Upper lobe of left lung (tissue), 6 donors: ENCODE measurements around the gene MYO1H. TPM values are rescaled to one million over a fixed set of nuclear protein-coding genes. Genes with fewer than 3 reads are reported as not detected.

Experiments used
- ATAC-seq, 2 donors: fragments of 200-7000 bp; cut with Tn5 transposase; one replicate each; pipeline ENCODE4 v1.9.1; 2022; ENCODE audit warnings: mild to moderate bottlenecking in 2 of 2, moderate library complexity in 2 of 2; ENCODE audit not compliant: low FRiP score in 2 of 2
- DNase-seq, 2 donors: peaks; one replicate each; pipeline ENCODE4 v3.0.0-alpha.2; 2019 to 2020
- H3K27ac ChIP-seq, 4 donors: fragments of 200-600 bp; sonication (generic); one replicate each; pipeline ENCODE4 v1.5.1; 2016 to 2019
- H3K27me3 ChIP-seq, 4 donors: fragments of 200-600 bp; sonication (generic); one replicate each; pipeline ENCODE4 v1.5.1; 2017 to 2019
- H3K36me3 ChIP-seq, 4 donors: fragments of 200-600 bp; sonication (generic); one replicate each; pipeline ENCODE4 v1.5.1; 2016 to 2019
- H3K4me1 ChIP-seq, 4 donors: fragments of 200-600 bp; sonication (generic); one replicate each; pipeline ENCODE4 v1.5.1; 2018 to 2019
- H3K4me3 ChIP-seq, 4 donors: fragments of 200-600 bp; sonication (generic); one replicate each; pipeline ENCODE4 v1.5.1; 2017 to 2019; ENCODE audit warnings: mild to moderate bottlenecking in 2 of 4, moderate library complexity in 1 of 4
- H3K9me3 ChIP-seq, 4 donors: fragments of 200-600 bp; sonication (generic); one replicate each; pipeline ENCODE4 v1.5.1; 2018 to 2019
- EP300 ChIP-seq, 4 donors: sonication (generic); formaldehyde crosslinking; IDR thresholded peaks; one replicate each; pipeline ENCODE4 v1.5.1; 2017; ENCODE audit warnings: antibody characterized with exemption in 4 of 4, control low read depth in 2 of 4
- POLR2A ChIP-seq, 4 donors: fragments of 450-650 bp; IDR thresholded peaks; one replicate each; pipeline ENCODE4 v1.5.1; 2016 to 2017; ENCODE audit warnings: antibody characterized with exemption in 4 of 4, mild to moderate bottlenecking in 2 of 4
- POLR2AphosphoS5 ChIP-seq, 2 donors: sonication (generic); formaldehyde crosslinking; IDR thresholded peaks; one replicate each; pipeline ENCODE4 v1.5.1; 2017; ENCODE audit warnings: antibody characterized with exemption in 2 of 2
- WGBS, 2 donors: methylation state at CpG; one replicate each; pipeline ENCODE4 v1.1.5; 2017 to 2018; 5-methylcytosine and 5-hydroxymethylcytosine counted together
- total RNA-seq, 6 donors: library from RNA; depleted of rRNA in 4 of 6; stranded (reverse); fragments of >200 nt in 4 of 6; gene quantifications; one replicate each; pipeline versions ENCODE4 v1.1.0 to v1.2.1, GENCODE V29; 2016 to 2021
- TF ChIP-seq, protein P1 (sequence below), 6 experiments: fragments of 450-650 bp in 4 of 6; fragments of 200-600 bp in 2 of 6; sonication (generic) in 2 of 6; IDR thresholded peaks; one replicate each; pipeline ENCODE4 v1.5.1; 2016 to 2019; ENCODE audit warnings: antibody characterized with exemption in 6 of 6
- donor health status: DM: no; HTN: no; CAD: no; lungs with moderate emphysema.
- donor health status: DM: no; HTN: yes; CAD: no; lungs with severe emphysema.

Gene MYO1H
- total RNA-seq, 6 donors from 2014 or later, result 0.17 to 0.51 (median 0.46) TPM; not detected in 3

DNA sequence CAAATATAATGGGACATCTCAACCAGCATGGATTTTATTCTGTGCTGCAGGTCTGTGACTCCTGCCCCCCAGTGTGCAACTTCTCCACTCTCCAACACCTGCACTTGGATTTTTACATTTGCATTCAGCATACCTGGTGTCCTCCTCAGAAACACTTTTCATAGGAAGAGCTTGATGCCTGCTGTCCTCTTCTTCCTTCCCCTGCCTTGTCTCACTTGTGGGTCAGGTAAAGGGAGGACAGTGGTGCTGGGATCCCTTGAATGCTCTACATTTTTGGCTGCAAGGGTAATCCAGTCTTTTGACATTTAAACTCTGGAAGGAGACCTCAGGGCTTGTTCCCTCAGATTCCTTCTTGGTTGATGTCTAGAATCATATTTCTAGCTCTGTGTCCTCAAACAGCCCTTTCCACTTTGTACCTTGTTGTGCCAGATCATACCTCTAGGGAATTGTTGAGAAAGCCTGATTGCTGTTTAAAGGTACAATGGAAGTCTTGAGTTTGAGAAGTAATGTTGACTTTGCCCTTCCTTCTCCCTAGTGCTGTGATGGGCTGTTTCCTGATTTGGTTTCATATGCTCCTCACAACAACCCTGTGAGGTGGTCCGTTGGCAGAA lies 142.4 kb downstream of the MYO1H start:
- Histone ChIP-seq H3K4me1 (no peaks in the 10 kb centered on the region), H3K9me3 (no peaks in the 10 kb centered on the region), H3K27me3 (no peaks in the 10 kb centered on the region), H3K4me3 (no peak overlapping the region), H3K36me3 (peaks cover 59 to 97% (median 80%) of the 10 kb centered on the region in 4 donors), H3K27ac (no peak overlapping the region)
- ATAC-seq (no peak), DNase-seq (no peak)
- 92 to 100% methylated on average over 1 of the region's 1 CpG for WGBS, 2 donors
- TF ChIP-seq, protein P1, sequence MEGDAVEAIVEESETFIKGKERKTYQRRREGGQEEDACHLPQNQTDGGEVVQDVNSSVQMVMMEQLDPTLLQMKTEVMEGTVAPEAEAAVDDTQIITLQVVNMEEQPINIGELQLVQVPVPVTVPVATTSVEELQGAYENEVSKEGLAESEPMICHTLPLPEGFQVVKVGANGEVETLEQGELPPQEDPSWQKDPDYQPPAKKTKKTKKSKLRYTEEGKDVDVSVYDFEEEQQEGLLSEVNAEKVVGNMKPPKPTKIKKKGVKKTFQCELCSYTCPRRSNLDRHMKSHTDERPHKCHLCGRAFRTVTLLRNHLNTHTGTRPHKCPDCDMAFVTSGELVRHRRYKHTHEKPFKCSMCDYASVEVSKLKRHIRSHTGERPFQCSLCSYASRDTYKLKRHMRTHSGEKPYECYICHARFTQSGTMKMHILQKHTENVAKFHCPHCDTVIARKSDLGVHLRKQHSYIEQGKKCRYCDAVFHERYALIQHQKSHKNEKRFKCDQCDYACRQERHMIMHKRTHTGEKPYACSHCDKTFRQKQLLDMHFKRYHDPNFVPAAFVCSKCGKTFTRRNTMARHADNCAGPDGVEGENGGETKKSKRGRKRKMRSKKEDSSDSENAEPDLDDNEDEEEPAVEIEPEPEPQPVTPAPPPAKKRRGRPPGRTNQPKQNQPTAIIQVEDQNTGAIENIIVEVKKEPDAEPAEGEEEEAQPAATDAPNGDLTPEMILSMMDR (IDR thresholded peaks at IDR 0.05), result no peak
- TF ChIP-seq POLR2A (IDR thresholded peaks at IDR 0.05) (no peak), POLR2AphosphoS5 (IDR thresholded peaks at IDR 0.05) (no peak), EP300 (IDR thresholded peaks at IDR 0.05) (no peak)

DNA sequence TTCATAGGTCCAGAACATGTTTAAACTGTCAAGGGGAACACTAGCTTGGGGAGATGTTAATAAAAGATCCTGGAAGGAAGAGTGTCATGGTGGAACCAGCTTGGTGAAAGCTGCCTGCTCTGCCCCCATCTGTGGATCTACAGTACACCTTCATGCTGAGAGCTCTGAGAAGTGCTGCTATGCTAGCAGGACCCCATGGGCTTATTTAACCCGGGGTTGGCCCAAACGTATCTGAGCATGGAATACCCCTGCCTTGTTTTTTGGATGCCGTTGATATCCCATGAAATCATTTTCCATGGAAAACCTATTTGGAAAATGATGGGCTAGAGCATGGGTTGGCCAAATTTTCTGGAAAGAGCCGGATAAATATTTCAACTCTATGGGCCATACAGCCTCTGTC lies 144.0 kb downstream of the MYO1H start:
- H3K36me3 ChIP-seq, result peaks cover 45 to 95% (median 71%) of the 10 kb centered on the region in 4 donors
- no peak for ATAC-seq
- H3K9me3 ChIP-seq, result no peaks in the 10 kb centered on the region
- TF ChIP-seq POLR2A (IDR thresholded peaks at IDR 0.05) (no peak), POLR2AphosphoS5 (IDR thresholded peaks at IDR 0.05) (no peak), EP300 (IDR thresholded peaks at IDR 0.05) (no peak)
- TF ChIP-seq, protein P1 (IDR thresholded peaks at IDR 0.05), result no peak
- no peak for DNase-seq
- H3K27me3 ChIP-seq, result no peaks in the 10 kb centered on the region
- WGBS, 2 donors, result 94 to 95% methylated on average over 4 of the region's 4 CpGs
- no peak overlapping the region for H3K27ac ChIP-seq
- no peak overlapping the region for H3K4me3 ChIP-seq
- no peaks in the 10 kb centered on the region for H3K4me1 ChIP-seq

DNA sequence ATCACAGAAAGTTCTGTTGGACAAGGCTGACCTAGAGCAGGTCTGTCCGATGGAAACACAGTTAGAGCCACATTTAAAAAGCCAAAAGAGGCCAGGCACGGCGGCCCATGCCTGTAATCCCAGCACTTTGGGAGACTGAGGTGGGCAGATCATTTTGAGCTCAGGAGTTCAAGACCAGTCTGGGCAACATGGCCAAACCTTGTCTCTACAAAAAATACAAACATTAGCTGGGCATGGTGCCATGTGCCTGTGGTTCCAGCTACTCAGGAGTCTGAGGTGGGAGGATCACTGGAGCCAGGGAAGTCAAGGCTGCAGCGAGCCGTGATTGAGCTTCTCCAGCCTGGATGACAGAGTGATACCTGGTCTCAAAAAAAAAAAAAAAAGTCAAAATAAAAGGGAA lies 144.7 kb downstream of the MYO1H start:
- H3K4me3 ChIP-seq, result no peak overlapping the region
- 88 to 89% methylated on average over 5 of the region's 5 CpGs for WGBS, 2 donors
- H3K27ac ChIP-seq, result no peak overlapping the region
- ATAC-seq, result no peak
- H3K36me3 ChIP-seq, result peaks cover 38 to 94% (median 66%) of the 10 kb centered on the region in 4 donors
- TF ChIP-seq, protein P1 (IDR thresholded peaks at IDR 0.05), result no peak
- TF ChIP-seq EP300 (IDR thresholded peaks at IDR 0.05) (no peak), POLR2A (IDR thresholded peaks at IDR 0.05) (no peak), POLR2AphosphoS5 (IDR thresholded peaks at IDR 0.05) (no peak)
- H3K4me1 ChIP-seq, result no peaks in the 10 kb centered on the region
- H3K9me3 ChIP-seq, result no peaks in the 10 kb centered on the region
- no peaks in the 10 kb centered on the region for H3K27me3 ChIP-seq
- DNase-seq, result no peak

DNA sequence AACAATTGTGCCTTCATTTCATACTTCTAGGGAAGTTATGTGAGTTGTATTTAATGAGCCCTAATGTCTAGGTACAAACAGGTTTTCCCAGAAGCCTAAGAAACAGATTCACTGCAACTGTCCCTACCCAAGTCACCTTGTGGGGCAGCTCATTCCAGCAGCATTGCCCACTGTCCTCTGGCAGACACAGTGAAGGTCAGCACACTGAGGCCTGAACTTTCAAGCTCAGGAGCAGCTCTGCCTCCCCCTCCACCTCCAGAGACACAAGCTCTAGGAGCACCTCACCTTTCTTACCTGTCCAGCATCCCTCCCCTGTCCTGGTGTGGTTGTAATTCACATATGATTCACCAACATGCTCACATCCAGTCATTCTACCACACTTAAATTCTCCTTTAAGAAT lies 145.4 kb downstream of the MYO1H start:
- Histone ChIP-seq H3K4me3 (no peak overlapping the region), H3K9me3 (no peaks in the 10 kb centered on the region), H3K27me3 (no peaks in the 10 kb centered on the region), H3K4me1 (no peaks in the 10 kb centered on the region), H3K36me3 (peaks cover 38 to 94% (median 66%) of the 10 kb centered on the region in 4 donors), H3K27ac (no peak overlapping the region)
- no peak for ATAC-seq
- DNase-seq, result no peak
- TF ChIP-seq EP300 (IDR thresholded peaks at IDR 0.05), result no peak
- TF ChIP-seq, protein P1 (IDR thresholded peaks at IDR 0.05), result no peak
- no peak for TF ChIP-seq POLR2A (IDR thresholded peaks at IDR 0.05)
- TF ChIP-seq POLR2AphosphoS5 (IDR thresholded peaks at IDR 0.05), result no peak

GRCh38 chr12:109493938-109494337 lies 146.2 kb downstream of the MYO1H start:
- no peaks in the 10 kb centered on the region for H3K9me3 ChIP-seq
- WGBS, 2 donors, result 95 to 100% methylated on average over 1 of the region's 1 CpG
- no peak overlapping the region for H3K4me3 ChIP-seq
- no peak overlapping the region for H3K27ac ChIP-seq
- H3K27me3 ChIP-seq, result no peaks in the 10 kb centered on the region
- H3K4me1 ChIP-seq, result no peaks in the 10 kb centered on the region
- DNase-seq (no peak), ATAC-seq (no peak)
- TF ChIP-seq, protein P1 (IDR thresholded peaks at IDR 0.05), result no peak
- TF ChIP-seq POLR2A (IDR thresholded peaks at IDR 0.05) (no peak), EP300 (IDR thresholded peaks at IDR 0.05) (no peak)
- peaks cover 37 to 94% (median 66%) of the 10 kb centered on the region in 4 donors for H3K36me3 ChIP-seq
